ENCODE data around the gene VKORC1.

Gene VKORC1

DNA sequence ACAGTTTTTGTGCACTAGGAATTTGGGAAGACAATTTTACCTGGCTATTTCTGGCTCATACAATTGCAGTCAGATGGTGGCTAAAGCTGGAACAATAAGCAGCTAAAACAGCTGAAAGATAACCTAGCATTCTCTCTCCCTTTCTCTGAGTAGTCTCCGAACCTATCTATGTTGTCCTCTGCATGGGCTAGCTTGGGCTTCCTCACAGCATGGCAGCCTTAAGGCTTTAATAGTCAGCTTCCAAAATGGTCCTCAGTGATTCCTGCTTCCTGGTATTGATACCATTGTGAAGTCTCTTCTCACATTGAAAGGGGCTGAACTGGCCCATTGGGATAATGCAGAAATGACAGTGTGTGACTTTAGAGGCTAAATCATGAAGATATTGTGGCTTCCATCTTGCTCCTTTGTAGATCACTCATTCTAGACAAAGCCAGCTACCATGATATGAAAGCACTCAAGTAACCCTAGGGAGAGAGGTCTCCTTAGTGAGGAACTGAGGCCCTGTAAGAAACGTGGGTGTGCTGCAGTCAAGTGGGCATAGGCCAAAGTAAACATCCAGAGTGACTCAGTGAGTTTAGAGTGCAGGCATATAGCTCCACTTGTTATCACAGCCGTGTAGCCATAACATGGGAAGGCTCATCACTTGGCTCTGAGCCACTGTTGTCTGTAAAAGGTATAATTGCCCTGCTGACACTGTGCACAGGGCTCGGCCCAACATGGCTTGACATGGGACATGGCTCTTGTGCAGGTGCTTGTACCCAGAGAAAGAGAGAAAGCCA, 5.5 kb upstream of the VKORC1 start:
- Histone ChIP-seq H2AK5ac (ENCODE audit: low read length, severe bottlenecking) (no peak overlapping the region), H3K36me3 (ENCODE audit: control insufficient read depth in 1 of 2, insufficient read depth in 2 of 2, low read depth in 1 of 2, low read length in 2 of 2) (no peaks in the 10 kb centered on the region), H2BK5ac (ENCODE audit: low read depth, low read length, poor library complexity, severe bottlenecking) (no peak overlapping the region), H3K9ac (ENCODE audit: low read length) (no peak overlapping the region), H3K79me1 (replicated peaks; ENCODE audit: low read length, poor library complexity, severe bottlenecking) (no peaks in the 10 kb centered on the region), H3K4me3 (ENCODE audit: insufficient read depth in 1 of 2, low read depth in 1 of 2, low read length in 2 of 2) (no peak overlapping the region), H3K18ac (ENCODE audit: low read depth in 1 of 2, low read length in 2 of 2) (no peak overlapping the region), H2BK120ac (ENCODE audit: low read depth, low read length) (no peak overlapping the region), H2BK12ac (ENCODE audit: low read length in 2 of 2) (peak overlapping the region in 1 of 2 experiments; percentile 33), H4K91ac (ENCODE audit: low read length) (no peak overlapping the region), H2AFZ (ENCODE audit: low read depth, low read length) (no peak overlapping the region), H3K23ac (ENCODE audit: low read length in 2 of 2) (no peak overlapping the region), H3K9me3 (ENCODE audit: control insufficient read depth, low read length) (peaks cover 2% of the 10 kb centered on the region), H4K8ac (ENCODE audit: low read length) (peak overlapping the region; percentile 69), H3K27ac (ENCODE audit: low read length, poor library complexity, severe bottlenecking) (no peak overlapping the region), H3K4me1 (ENCODE audit: control insufficient read depth, insufficient read depth, low read depth, low read length) (peaks cover 2% of the 10 kb centered on the region), H2BK15ac (ENCODE audit: low read depth, poor library complexity, severe bottlenecking) (no peak overlapping the region), H3K27me3 (ENCODE audit: control insufficient read depth in 1 of 2, insufficient read depth in 1 of 2, low read length in 2 of 2) (no peaks in the 10 kb centered on the region), H3K4me2 (ENCODE audit: low read length, poor library complexity, severe bottlenecking) (no peak overlapping the region), H3K4ac (ENCODE audit: low read depth in 1 of 2, low read length in 2 of 2) (no peak overlapping the region), H3K14ac (ENCODE audit: low read length in 2 of 2) (no peak overlapping the region)
- 41% methylated on average over 4 of the region's 4 CpGs for WGBS
- peak; percentile 63 for DNase-seq

DNA sequence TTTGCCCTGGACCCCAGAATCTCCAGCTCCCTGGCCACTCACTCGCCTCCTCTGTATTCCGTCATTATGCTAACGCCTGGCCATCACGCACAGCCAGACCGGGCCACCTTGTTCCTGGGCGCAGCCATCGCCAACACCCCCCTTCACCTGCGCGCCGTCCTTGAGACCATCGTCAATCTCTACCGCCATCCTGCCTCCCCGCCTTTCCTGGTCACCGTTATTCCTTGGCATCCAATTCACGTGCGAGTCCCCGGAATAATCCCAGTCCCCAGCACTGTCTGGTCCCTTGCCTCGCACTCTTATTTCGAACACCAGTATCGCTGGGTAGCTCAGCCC, 541 bp downstream of the VKORC1 start:
- under 1% methylated on average over 20 of the region's 20 CpGs for WGBS
- no peak for DNase-seq
- no peak overlapping the region for H2BK120ac ChIP-seq (ENCODE audit: low read depth, low read length)
- H3K4me2 ChIP-seq (ENCODE audit: low read length, poor library complexity, severe bottlenecking): peak overlapping the region; percentile 68
- H2AFZ ChIP-seq (ENCODE audit: low read depth, low read length): peak overlapping the region; percentile 97
- H3K4ac ChIP-seq (ENCODE audit: low read depth in 1 of 2, low read length in 2 of 2): peak overlapping the region; percentile 5 to 29
- peak overlapping the region in 1 of 2 experiments; percentile 98 for H3K14ac ChIP-seq (ENCODE audit: low read length in 2 of 2)
- H2BK12ac ChIP-seq (ENCODE audit: low read length in 2 of 2): peak overlapping the region in 1 of 2 experiments; percentile 15
- H3K79me1 ChIP-seq (replicated peaks; ENCODE audit: low read length, poor library complexity, severe bottlenecking): peaks cover 9% of the 10 kb centered on the region
- peak overlapping the region; percentile 82 for H4K91ac ChIP-seq (ENCODE audit: low read length)
- peaks cover 25% of the 10 kb centered on the region for H3K4me1 ChIP-seq (ENCODE audit: control insufficient read depth, insufficient read depth, low read depth, low read length)
- no peaks in the 10 kb centered on the region for H3K9me3 ChIP-seq (ENCODE audit: control insufficient read depth, low read length)
- no peak overlapping the region for H2AK5ac ChIP-seq (ENCODE audit: low read length, severe bottlenecking)
- H2BK5ac ChIP-seq (ENCODE audit: low read depth, low read length, poor library complexity, severe bottlenecking): no peak overlapping the region
- peak overlapping the region; percentile 92 to 100 for H3K4me3 ChIP-seq (ENCODE audit: insufficient read depth in 1 of 2, low read depth in 1 of 2, low read length in 2 of 2)
- H3K27me3 ChIP-seq (ENCODE audit: control insufficient read depth in 1 of 2, insufficient read depth in 1 of 2, low read length in 2 of 2): no peaks in the 10 kb centered on the region
- H3K9ac ChIP-seq (ENCODE audit: low read length): peak overlapping the region; percentile 97
- peak overlapping the region in 1 of 2 experiments; percentile 6 for H3K23ac ChIP-seq (ENCODE audit: low read length in 2 of 2)
- H3K36me3 ChIP-seq (ENCODE audit: control insufficient read depth in 1 of 2, insufficient read depth in 2 of 2, low read depth in 1 of 2, low read length in 2 of 2): peaks cover 21 to 27% of the 10 kb centered on the region in 2 experiments
- peak overlapping the region; percentile 81 for H4K8ac ChIP-seq (ENCODE audit: low read length)
- peak overlapping the region in 1 of 2 experiments; percentile 54 for H3K18ac ChIP-seq (ENCODE audit: low read depth in 1 of 2, low read length in 2 of 2)
- H3K27ac ChIP-seq (ENCODE audit: low read length, poor library complexity, severe bottlenecking): peak overlapping the region; percentile 63
- no peak overlapping the region for H2BK15ac ChIP-seq (ENCODE audit: low read depth, poor library complexity, severe bottlenecking)

DNA sequence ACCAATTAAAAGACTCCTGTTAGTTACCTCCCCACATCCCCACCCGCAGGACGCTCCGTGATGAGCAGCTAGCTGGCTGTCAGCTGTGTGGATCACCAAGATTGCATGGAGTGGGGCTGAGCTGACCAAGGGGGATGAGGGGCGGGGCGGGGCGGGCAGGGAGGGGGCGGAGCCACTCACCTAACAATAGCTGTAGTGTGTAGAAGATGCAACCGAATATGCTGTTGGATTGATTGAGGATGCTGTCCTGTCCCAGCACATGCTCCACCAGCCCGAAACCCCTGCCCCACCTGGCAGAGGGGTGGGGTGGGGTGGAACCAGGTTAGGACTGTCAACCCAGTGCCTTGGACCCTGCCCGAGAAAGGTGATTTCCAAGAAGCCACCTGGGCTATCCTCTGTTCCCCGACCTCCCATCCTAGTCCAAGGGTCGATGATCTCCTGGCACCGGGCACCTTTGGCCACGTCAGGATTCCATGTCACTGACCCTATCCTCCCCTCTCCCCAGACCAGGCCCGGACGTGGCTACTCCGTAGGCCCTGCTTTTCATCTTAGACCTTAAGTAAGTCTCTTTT, 1.4 kb downstream of the VKORC1 start:
- peak overlapping the region; percentile 44 to 100 for H3K4me3 ChIP-seq (ENCODE audit: insufficient read depth in 1 of 2, low read depth in 1 of 2, low read length in 2 of 2)
- no peak overlapping the region for H3K18ac ChIP-seq (ENCODE audit: low read depth in 1 of 2, low read length in 2 of 2)
- no peaks in the 10 kb centered on the region for H3K27me3 ChIP-seq (ENCODE audit: control insufficient read depth in 1 of 2, insufficient read depth in 1 of 2, low read length in 2 of 2)
- H2BK5ac ChIP-seq (ENCODE audit: low read depth, low read length, poor library complexity, severe bottlenecking): no peak overlapping the region
- H4K91ac ChIP-seq (ENCODE audit: low read length): no peak overlapping the region
- no peak overlapping the region for H2BK15ac ChIP-seq (ENCODE audit: low read depth, poor library complexity, severe bottlenecking)
- DNase-seq: no peak
- no peak overlapping the region for H2AK5ac ChIP-seq (ENCODE audit: low read length, severe bottlenecking)
- peaks cover 31% of the 10 kb centered on the region for H3K4me1 ChIP-seq (ENCODE audit: control insufficient read depth, insufficient read depth, low read depth, low read length)
- no peak overlapping the region for H2AFZ ChIP-seq (ENCODE audit: low read depth, low read length)
- H3K9me3 ChIP-seq (ENCODE audit: control insufficient read depth, low read length): no peaks in the 10 kb centered on the region
- H3K36me3 ChIP-seq (ENCODE audit: control insufficient read depth in 1 of 2, insufficient read depth in 2 of 2, low read depth in 1 of 2, low read length in 2 of 2): peaks cover 29 to 35% of the 10 kb centered on the region in 2 experiments
- peak overlapping the region; percentile 68 for H3K4me2 ChIP-seq (ENCODE audit: low read length, poor library complexity, severe bottlenecking)
- H4K8ac ChIP-seq (ENCODE audit: low read length): no peak overlapping the region
- no peak overlapping the region for H3K14ac ChIP-seq (ENCODE audit: low read length in 2 of 2)
- H3K23ac ChIP-seq (ENCODE audit: low read length in 2 of 2): no peak overlapping the region
- no peak overlapping the region for H2BK12ac ChIP-seq (ENCODE audit: low read length in 2 of 2)
- peaks cover 17% of the 10 kb centered on the region for H3K79me1 ChIP-seq (replicated peaks; ENCODE audit: low read length, poor library complexity, severe bottlenecking)
- no peak overlapping the region for H3K27ac ChIP-seq (ENCODE audit: low read length, poor library complexity, severe bottlenecking)
- no peak overlapping the region for H3K4ac ChIP-seq (ENCODE audit: low read depth in 1 of 2, low read length in 2 of 2)
- 53% methylated on average over 17 of the region's 17 CpGs for WGBS
- H2BK120ac ChIP-seq (ENCODE audit: low read depth, low read length): no peak overlapping the region
- peak overlapping the region; percentile 97 for H3K9ac ChIP-seq (ENCODE audit: low read length)

DNA sequence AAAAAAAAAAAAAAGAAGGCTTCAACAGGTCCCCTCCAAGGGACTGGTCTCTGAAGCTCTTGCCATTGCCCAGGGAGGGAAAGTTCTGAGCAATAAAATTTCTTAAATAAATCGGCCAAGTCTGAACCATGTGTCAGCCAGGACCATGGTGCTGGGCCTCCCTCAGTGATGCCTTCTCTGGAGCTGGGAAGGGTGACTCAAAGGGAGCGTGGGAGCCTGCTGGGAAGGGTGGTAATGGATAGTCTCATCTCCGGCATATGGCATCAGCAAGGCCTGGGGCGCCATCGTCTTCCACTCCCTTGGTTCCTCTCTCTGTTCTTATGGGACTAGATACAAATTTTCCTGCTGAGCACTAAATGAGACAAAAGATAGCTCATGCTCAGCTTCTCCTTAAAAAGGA, 2.3 kb downstream of the VKORC1 start:
- H3K4me2 ChIP-seq (ENCODE audit: low read length, poor library complexity, severe bottlenecking): no peak overlapping the region
- H3K79me1 ChIP-seq (replicated peaks; ENCODE audit: low read length, poor library complexity, severe bottlenecking): peaks cover 24% of the 10 kb centered on the region
- H2AK5ac ChIP-seq (ENCODE audit: low read length, severe bottlenecking): peak overlapping the region; percentile 39
- H3K36me3 ChIP-seq (ENCODE audit: control insufficient read depth in 1 of 2, insufficient read depth in 2 of 2, low read depth in 1 of 2, low read length in 2 of 2): peaks cover 38 to 44% of the 10 kb centered on the region in 2 experiments
- H2BK5ac ChIP-seq (ENCODE audit: low read depth, low read length, poor library complexity, severe bottlenecking): no peak overlapping the region
- no peaks in the 10 kb centered on the region for H3K9me3 ChIP-seq (ENCODE audit: control insufficient read depth, low read length)
- no peak for DNase-seq
- H3K18ac ChIP-seq (ENCODE audit: low read depth in 1 of 2, low read length in 2 of 2): no peak overlapping the region
- no peak overlapping the region for H2BK120ac ChIP-seq (ENCODE audit: low read depth, low read length)
- H3K27me3 ChIP-seq (ENCODE audit: control insufficient read depth in 1 of 2, insufficient read depth in 1 of 2, low read length in 2 of 2): no peaks in the 10 kb centered on the region
- WGBS: 98% methylated on average over 5 of the region's 5 CpGs
- no peak overlapping the region for H3K14ac ChIP-seq (ENCODE audit: low read length in 2 of 2)
- H3K27ac ChIP-seq (ENCODE audit: low read length, poor library complexity, severe bottlenecking): no peak overlapping the region
- H4K91ac ChIP-seq (ENCODE audit: low read length): no peak overlapping the region
- peaks cover 35% of the 10 kb centered on the region for H3K4me1 ChIP-seq (ENCODE audit: control insufficient read depth, insufficient read depth, low read depth, low read length)
- no peak overlapping the region for H2AFZ ChIP-seq (ENCODE audit: low read depth, low read length)
- H3K23ac ChIP-seq (ENCODE audit: low read length in 2 of 2): no peak overlapping the region
- H2BK15ac ChIP-seq (ENCODE audit: low read depth, poor library complexity, severe bottlenecking): no peak overlapping the region
- no peak overlapping the region for H2BK12ac ChIP-seq (ENCODE audit: low read length in 2 of 2)
- peak overlapping the region; percentile 58 for H3K9ac ChIP-seq (ENCODE audit: low read length)
- no peak overlapping the region for H3K4ac ChIP-seq (ENCODE audit: low read depth in 1 of 2, low read length in 2 of 2)
- no peak overlapping the region for H3K4me3 ChIP-seq (ENCODE audit: insufficient read depth in 1 of 2, low read depth in 1 of 2, low read length in 2 of 2)
- H4K8ac ChIP-seq (ENCODE audit: low read length): no peak overlapping the region
